Activated CD8-positive, alpha-beta T cell treated with anti-CD3 and anti-CD28 coated beads, Interleukin-2, amount 10 ng/mL, durations not matched to agents 7 days and 5 days (primary cell): ENCODE measurements around the gene CTNNBIP1. TPM values are rescaled to one million over a fixed set of nuclear protein-coding genes. Genes with fewer than 3 reads are reported as not detected.
A peak's percentile ranks its signal among the peaks of the same experiment; 100 is the strongest.

ENCODE experiments used
- ATAC-seq: fragments of 150-1000 bp; cut with Tn5 transposase; one replicate; pipeline ENCODE4 v1.10.0; 2021; ENCODE audit warnings: moderate library complexity
- CTCF ChIA-PET: fragments of 350-600 bp; sonication (Branson Sonifier 250); formaldehyde crosslinking; loops from one replicate; lab custom pipeline; 2021; ENCODE audit warnings: antibody characterized with exemption; lab: Charles Lee
- POLR2A ChIA-PET: fragments of 350-600 bp; sonication (Branson Sonifier 250); formaldehyde crosslinking; loops from one replicate; lab custom pipeline; 2021; ENCODE audit warnings: antibody characterized with exemption; lab: Charles Lee
- DNase-seq: peaks from one replicate; pipeline ENCODE4 v3.0.0-alpha.2; 2020
- H3K27ac Mint-ChIP-seq: one replicate; pipeline ENCODE4 v1.8.0; 2021; ENCODE audit warnings: mild to moderate bottlenecking, mixed read lengths
- H3K27me3 Mint-ChIP-seq: one replicate; pipeline ENCODE4 v1.8.0; 2021; ENCODE audit warnings: low read depth, mixed read lengths
- H3K36me3 Mint-ChIP-seq: one replicate; pipeline ENCODE4 v1.8.0; 2021; ENCODE audit warnings: low read depth, mixed read lengths
- H3K4me1 Mint-ChIP-seq: one replicate; pipeline ENCODE4 v1.8.0; 2021; ENCODE audit warnings: low read depth, mixed read lengths
- H3K4me3 Mint-ChIP-seq: one replicate; pipeline ENCODE4 v1.8.0; 2021; ENCODE audit warnings: mild to moderate bottlenecking, mixed read lengths
- H3K9me3 Mint-ChIP-seq: one replicate; pipeline ENCODE4 v1.8.0; 2022; ENCODE audit warnings: mixed read lengths; ENCODE audit not compliant: insufficient read depth
- total RNA-seq, 2 experiments: library from RNA; stranded (reverse); gene quantifications; one replicate each; pipeline ENCODE4 v1.2.3, GENCODE V29; 2021

The CTNNBIP1 gene
- total RNA-seq, 2 experiments from 2014 or later = 18.2 to 23.6 TPM

GRCh38 chr1:9852410-9853248 lies 57.4 kb downstream of the CTNNBIP1 start:
- H3K4me3 Mint-ChIP-seq = no peak overlapping the region
- peaks cover 9% of the 10 kb centered on the region for H3K9me3 Mint-ChIP-seq
- H3K27ac Mint-ChIP-seq = no peak overlapping the region
- H3K27me3 Mint-ChIP-seq = no peaks in the 10 kb centered on the region
- ChIA-PET POLR2A (no interaction called here), CTCF (interaction anchor here (0.8 to 1.6 kb wide), 5 partner anchors 11 to 98 kb away, joined by 3 to 5 read pairs (median 3); partner anchors contain the start of genes LZIC and NMNAT1)
- peaks cover 12% of the 10 kb centered on the region for H3K36me3 Mint-ChIP-seq
- peaks cover 12% of the 10 kb centered on the region for H3K4me1 Mint-ChIP-seq
- ATAC-seq = no peak
- DNase-seq = no peak

DNA sequence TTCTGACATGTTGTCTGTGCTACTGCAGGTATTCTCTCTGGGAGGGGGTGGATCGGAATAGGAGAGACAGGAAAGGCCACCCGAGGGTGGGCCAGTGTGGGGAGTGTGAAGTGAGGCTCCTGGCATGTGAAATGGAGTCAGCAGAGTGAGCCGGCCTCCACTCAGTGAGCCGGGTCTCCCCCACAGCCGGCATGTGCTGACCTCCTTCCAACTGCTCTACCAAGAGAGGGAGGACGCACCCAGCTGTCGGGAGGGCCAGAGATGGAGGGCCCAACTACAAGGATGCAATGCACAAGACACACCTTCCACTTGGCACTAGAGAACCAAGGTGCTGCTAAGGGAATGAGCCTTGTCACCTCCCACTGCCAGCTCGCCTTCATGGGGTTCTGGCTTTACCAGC lies 58.1 kb downstream of the CTNNBIP1 start:
- Mint-ChIP-seq H3K27ac (no peak overlapping the region), H3K4me3 (no peak overlapping the region), H3K36me3 (peaks cover 12% of the 10 kb centered on the region), H3K9me3 (peaks cover 9% of the 10 kb centered on the region), H3K27me3 (no peaks in the 10 kb centered on the region), H3K4me1 (peaks cover 12% of the 10 kb centered on the region)
- ATAC-seq = no peak
- CTCF ChIA-PET = no interaction called here
- no peak for DNase-seq
- POLR2A ChIA-PET = no interaction called here

DNA sequence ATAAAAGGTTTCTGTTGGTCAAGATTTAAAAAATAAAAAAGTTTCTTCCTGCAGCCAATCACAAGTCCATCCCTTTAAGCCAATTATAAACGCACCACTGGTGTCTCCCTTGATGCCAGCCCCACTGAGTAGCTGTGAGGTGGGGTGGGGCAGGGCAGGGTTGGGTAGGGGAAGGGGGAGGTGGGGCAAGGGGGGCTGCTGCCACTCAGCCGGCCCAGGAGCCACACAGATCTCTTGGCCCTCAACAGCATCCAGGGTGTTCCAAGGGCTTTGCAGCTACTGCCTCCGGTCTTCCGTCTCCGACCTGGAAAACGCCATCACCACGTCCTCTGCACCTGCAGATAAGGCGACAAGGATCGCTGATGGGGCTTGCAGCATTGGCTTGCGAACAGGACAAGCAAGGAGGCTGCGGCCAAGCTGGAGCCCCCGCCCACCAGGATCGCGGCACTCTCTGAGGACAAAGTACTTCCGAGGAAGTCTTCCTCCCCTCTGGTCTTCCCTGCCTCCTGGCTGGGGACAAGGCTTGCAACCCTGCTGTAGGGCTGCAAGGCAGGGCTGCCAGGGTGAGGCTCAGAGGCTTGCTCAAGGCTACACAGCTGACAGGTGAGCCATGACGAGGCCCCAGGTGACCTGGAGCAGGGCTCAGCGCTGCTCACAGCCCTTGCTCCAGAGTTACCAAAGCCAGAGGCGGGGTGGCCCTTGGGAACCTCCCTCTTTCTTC lies 59.5 kb downstream of the CTNNBIP1 start:
- H3K27ac Mint-ChIP-seq = no peak overlapping the region
- DNase-seq (no peak), ATAC-seq (peak; percentile 28)
- no peaks in the 10 kb centered on the region for H3K27me3 Mint-ChIP-seq
- H3K4me1 Mint-ChIP-seq = peaks cover 12% of the 10 kb centered on the region
- peaks cover 9% of the 10 kb centered on the region for H3K9me3 Mint-ChIP-seq
- H3K36me3 Mint-ChIP-seq = peaks cover 12% of the 10 kb centered on the region
- ChIA-PET CTCF (interaction anchor here (1.1 to 2.9 kb wide), 4 partner anchors 17 to 66 kb away, joined by 3 to 14 read pairs (median 6); no protein-coding TSS in a partner anchor), POLR2A (interaction anchor here (1.1 kb wide), 1 partner anchor 93 kb away, joined by 3 read pairs; the partner anchor contains the start of genes LZIC and NMNAT1)
- peak overlapping the region; percentile 34 for H3K4me3 Mint-ChIP-seq

GRCh38 chr1:9849691-9850441 lies 60.2 kb downstream of the CTNNBIP1 start:
- Mint-ChIP-seq H3K27me3 (no peaks in the 10 kb centered on the region), H3K27ac (no peak overlapping the region), H3K36me3 (peaks cover 12% of the 10 kb centered on the region), H3K9me3 (peaks cover 9% of the 10 kb centered on the region), H3K4me3 (peak overlapping the region; percentile 34), H3K4me1 (peaks cover 12% of the 10 kb centered on the region)
- CTCF ChIA-PET = interaction anchor here (1.0 to 2.9 kb wide), 5 partner anchors 16 to 66 kb away, joined by 3 to 14 read pairs (median 4); no protein-coding TSS in a partner anchor
- ATAC-seq = peak; percentile 47
- POLR2A ChIA-PET = interaction anchor here (1.1 kb wide), 1 partner anchor 94 kb away, joined by 3 read pairs; the partner anchor contains the start of genes LZIC and NMNAT1
- DNase-seq = no peak

DNA sequence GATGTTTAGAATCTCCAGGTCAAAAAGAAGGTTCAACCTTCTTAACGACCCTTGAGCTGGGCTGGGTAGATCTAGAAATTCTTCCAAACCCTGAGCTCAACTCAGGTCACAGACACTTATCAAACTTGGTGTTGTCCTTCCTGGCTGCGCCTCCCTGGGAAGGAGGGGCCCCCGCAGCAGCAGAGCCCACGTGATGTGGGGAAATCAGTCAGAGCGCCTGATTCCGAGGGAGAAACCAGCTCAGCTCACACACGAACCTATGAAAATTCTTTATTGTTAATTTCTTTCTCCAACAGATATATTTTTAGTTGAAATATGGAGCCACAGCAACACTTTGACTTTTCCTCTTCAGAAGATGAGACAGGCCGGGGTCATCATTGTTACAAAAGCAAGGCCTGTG lies 62.0 kb downstream of the CTNNBIP1 start:
- no peak overlapping the region for H3K4me3 Mint-ChIP-seq
- H3K36me3 Mint-ChIP-seq = no peaks in the 10 kb centered on the region
- peaks cover 12% of the 10 kb centered on the region for H3K4me1 Mint-ChIP-seq
- ATAC-seq (no peak), DNase-seq (no peak)
- H3K27me3 Mint-ChIP-seq = no peaks in the 10 kb centered on the region
- no peaks in the 10 kb centered on the region for H3K9me3 Mint-ChIP-seq
- no peak overlapping the region for H3K27ac Mint-ChIP-seq
- POLR2A ChIA-PET = no interaction called here
- CTCF ChIA-PET = interaction anchor here (1.1 to 1.7 kb wide), 4 partner anchors 14 to 64 kb away, joined by 3 to 10 read pairs (median 4); no protein-coding TSS in a partner anchor

DNA sequence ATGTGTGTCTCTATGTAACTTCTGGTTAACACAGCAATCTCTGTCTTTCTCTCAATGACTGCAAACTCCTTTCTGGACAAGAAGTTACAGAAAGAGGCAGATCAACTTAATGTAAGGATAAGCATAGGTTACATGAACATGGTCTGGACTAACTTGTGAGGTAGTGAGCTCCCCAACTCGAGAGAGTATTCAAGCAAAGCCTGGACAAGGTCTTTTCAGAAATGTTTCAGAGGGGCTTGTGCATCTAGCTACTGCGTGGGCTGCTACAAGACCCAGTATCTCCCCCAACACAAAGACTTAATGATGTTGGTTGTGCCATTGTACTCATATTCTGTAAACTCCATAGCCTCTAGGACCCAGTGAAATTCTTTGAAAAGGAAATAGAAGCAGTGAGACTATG lies 62.8 kb downstream of the CTNNBIP1 start:
- Mint-ChIP-seq H3K9me3 (no peaks in the 10 kb centered on the region), H3K4me3 (no peak overlapping the region), H3K27ac (no peak overlapping the region), H3K27me3 (no peaks in the 10 kb centered on the region), H3K4me1 (peaks cover 12% of the 10 kb centered on the region), H3K36me3 (no peaks in the 10 kb centered on the region)
- DNase-seq = no peak
- ChIA-PET POLR2A (no interaction called here), CTCF (interaction anchor here (1.1 to 1.7 kb wide), 4 partner anchors 15 to 63 kb away, joined by 3 to 10 read pairs (median 4); no protein-coding TSS in a partner anchor)
- ATAC-seq = no peak

DNA sequence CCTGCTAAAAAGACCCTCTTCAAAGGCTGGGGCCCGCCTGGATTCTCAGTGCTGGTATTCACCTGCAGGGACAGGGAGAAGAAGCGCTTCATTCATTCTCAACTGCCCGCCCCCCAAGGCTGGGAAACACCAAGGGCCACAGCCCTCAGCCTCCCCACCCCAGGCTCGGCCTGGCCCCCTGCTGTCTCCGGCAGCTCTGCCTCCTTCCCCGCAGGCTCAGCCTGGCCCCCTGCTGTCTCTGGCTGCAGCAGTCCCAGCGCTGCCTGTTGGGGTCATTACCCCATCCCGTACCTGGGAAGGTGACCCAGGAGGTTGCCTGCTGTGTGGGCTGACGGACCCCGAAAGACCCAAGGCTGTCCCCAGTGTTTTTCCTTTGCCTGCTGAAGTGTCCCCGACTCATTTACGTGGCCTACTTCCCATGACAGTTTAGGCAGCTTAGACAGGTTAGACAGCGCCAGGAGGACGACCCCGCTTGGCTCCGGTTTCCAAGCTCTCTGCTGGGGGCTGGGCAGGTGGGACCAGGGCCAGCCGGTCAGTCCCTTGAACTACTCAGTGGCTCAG lies 63.4 kb downstream of the CTNNBIP1 start:
- Mint-ChIP-seq H3K27me3 (no peaks in the 10 kb centered on the region), H3K9me3 (no peaks in the 10 kb centered on the region), H3K36me3 (no peaks in the 10 kb centered on the region), H3K4me3 (no peak overlapping the region), H3K4me1 (peaks cover 12% of the 10 kb centered on the region), H3K27ac (no peak overlapping the region)
- ATAC-seq = no peak
- ChIA-PET POLR2A (no interaction called here), CTCF (interaction anchor here (1.7 kb wide), 1 partner anchor 62 kb away, joined by 10 read pairs; no protein-coding TSS in a partner anchor)
- no peak for DNase-seq

DNA sequence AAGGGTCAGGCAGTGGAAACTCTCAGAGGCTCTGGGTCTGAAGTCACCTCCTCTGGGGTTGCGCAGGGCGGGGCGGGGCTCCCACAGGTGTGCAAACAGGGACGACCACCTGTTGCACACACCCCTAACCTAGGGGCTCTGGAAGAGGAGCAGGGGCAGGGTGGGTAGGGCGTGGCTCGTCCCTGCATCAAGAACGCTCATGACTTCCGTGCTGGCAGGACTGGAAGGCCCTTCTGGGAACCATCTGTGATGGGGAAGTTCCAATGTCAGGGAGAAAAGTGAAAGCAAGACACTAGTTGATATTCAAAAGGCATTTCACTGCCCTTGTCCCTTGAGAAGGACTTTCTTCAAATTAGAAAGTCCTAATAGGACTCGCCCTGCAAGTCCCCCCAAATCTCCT lies 64.2 kb downstream of the CTNNBIP1 start:
- ChIA-PET POLR2A (no interaction called here), CTCF (no interaction called here)
- H3K36me3 Mint-ChIP-seq = no peaks in the 10 kb centered on the region
- H3K4me1 Mint-ChIP-seq = peaks cover 12% of the 10 kb centered on the region
- H3K9me3 Mint-ChIP-seq = no peaks in the 10 kb centered on the region
- DNase-seq (no peak), ATAC-seq (no peak)
- H3K4me3 Mint-ChIP-seq = no peak overlapping the region
- H3K27ac Mint-ChIP-seq = peak overlapping the region; percentile 3
- H3K27me3 Mint-ChIP-seq = no peaks in the 10 kb centered on the region

GRCh38 chr1:9844756-9845155 lies 65.3 kb downstream of the CTNNBIP1 start:
- Mint-ChIP-seq H3K4me3 (no peak overlapping the region), H3K27me3 (no peaks in the 10 kb centered on the region), H3K27ac (no peak overlapping the region), H3K4me1 (peaks cover under 1% of the 10 kb centered on the region), H3K36me3 (no peaks in the 10 kb centered on the region), H3K9me3 (no peaks in the 10 kb centered on the region)
- DNase-seq = no peak
- ChIA-PET CTCF (no interaction called here), POLR2A (no interaction called here)
- ATAC-seq = no peak

GRCh38 chr1:9844106-9844505 lies 66.0 kb downstream of the CTNNBIP1 start:
- DNase-seq = no peak
- Mint-ChIP-seq H3K27ac (no peak overlapping the region), H3K36me3 (no peaks in the 10 kb centered on the region), H3K9me3 (no peaks in the 10 kb centered on the region), H3K4me1 (no peaks in the 10 kb centered on the region), H3K4me3 (no peak overlapping the region), H3K27me3 (no peaks in the 10 kb centered on the region)
- CTCF ChIA-PET = no interaction called here
- POLR2A ChIA-PET = no interaction called here
- no peak for ATAC-seq

- no peaks in the 10 kb centered on the region for H3K36me3 Mint-ChIP-seq
- no peaks in the 10 kb centered on the region for H3K9me3 Mint-ChIP-seq
- no peaks in the 10 kb centered on the region for H3K27me3 Mint-ChIP-seq
- DNase-seq = no peak
- H3K4me3 Mint-ChIP-seq = no peak overlapping the region
- H3K27ac Mint-ChIP-seq = no peak overlapping the region
- ATAC-seq = no peak
- CTCF ChIA-PET = no interaction called here
- POLR2A ChIA-PET = no interaction called here
- no peaks in the 10 kb centered on the region for H3K4me1 Mint-ChIP-seq
Observed at GRCh38 chr1:9843576-9843945, 66.5 kb downstream of the CTNNBIP1 start.
